ENCODE results near the gene PDE10A. TPM values are rescaled to one million over a fixed set of nuclear protein-coding genes. Genes with fewer than 3 reads are reported as not detected.

PDE10A gene
- total RNA-seq, 1 experiment from 2014 or later: 0.31 TPM

DNA sequence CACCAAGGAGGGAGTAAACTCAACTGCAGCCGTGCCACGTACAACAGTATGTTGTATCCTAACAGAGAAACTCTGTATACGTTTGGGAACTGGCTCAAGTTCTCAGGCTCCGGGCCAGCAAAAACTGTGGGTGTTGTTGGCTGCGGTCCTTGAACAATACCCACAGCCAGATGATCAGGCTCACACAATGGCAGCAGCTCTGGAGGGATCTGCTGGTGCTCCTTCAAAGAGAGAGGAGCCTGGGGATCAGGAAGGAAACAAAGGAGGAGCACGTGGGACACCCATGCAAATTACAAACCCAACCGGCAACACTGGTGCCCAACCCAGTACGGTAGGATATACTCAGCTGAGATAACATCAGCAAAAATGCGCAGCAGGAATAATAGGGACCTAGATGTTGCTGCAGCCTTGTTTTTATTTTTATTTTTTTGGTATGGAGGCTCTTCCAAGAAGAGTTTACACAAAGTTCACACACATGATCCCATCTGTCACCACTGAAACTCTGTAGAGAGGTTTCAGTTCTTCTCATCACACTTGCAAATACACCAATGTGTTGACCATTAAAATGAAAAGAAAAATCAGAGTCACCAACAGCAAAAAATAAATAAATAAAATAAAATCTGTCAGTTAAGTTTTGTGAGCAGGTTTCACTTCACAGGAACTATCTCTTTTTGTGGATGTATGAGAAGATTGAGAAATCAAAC, 41.2 kb upstream of the PDE10A start:
- Mint-ChIP-seq H3K36me3 (ENCODE audit: insufficient read depth in 1 of 3, low read depth in 3 of 3) (no peaks in the 10 kb centered on the region), H3K4me3 (no peak overlapping the region), H3K9me3 (no peaks in the 10 kb centered on the region; a peak in 1 of 5 replicates), H3K4me1 (peaks cover 6% of the 10 kb centered on the region in 2 experiments; a peak in 2 of 4 replicates), H3K27me3 (ENCODE audit: low read depth) (peaks cover 7% of the 10 kb centered on the region; the same call in 1 of the 2 replicates), H3K27ac (no peak overlapping the region)
- Histone ChIP-seq H4K20me1 (ENCODE audit: control insufficient read depth, insufficient read depth, insufficient read length) (no peaks in the 10 kb centered on the region), H2BK5ac (ENCODE audit: insufficient read length, low read length) (no peak overlapping the region), H3K4me1 (ENCODE audit: insufficient read depth, low read length) (no peaks in the 10 kb centered on the region), H3K9ac (ENCODE audit: extremely low read depth, insufficient read length, low read length) (no peak overlapping the region), H3K23me2 (ENCODE audit: insufficient read length, low read depth, low read length, poor library complexity, severe bottlenecking) (no peaks in the 10 kb centered on the region), H3K14ac (ENCODE audit: insufficient read depth, low read length) (no peak overlapping the region), H3K79me1 (ENCODE audit: insufficient read depth, low read depth, low read length, poor library complexity, severe bottlenecking) (no peaks in the 10 kb centered on the region), H2AK5ac (ENCODE audit: insufficient read length, low read length) (no peak overlapping the region), H3T11ph (ENCODE audit: low read length) (no peak overlapping the region), H3K4me2 (ENCODE audit: insufficient read depth, insufficient read length, low read length) (no peak overlapping the region), H2AFZ (ENCODE audit: low read length) (no peak overlapping the region), H3K23ac (ENCODE audit: insufficient read length, low read depth, low read length) (no peak overlapping the region), H3K4ac (ENCODE audit: low read depth, low read length) (no peak overlapping the region), H4K91ac (ENCODE audit: insufficient read length, low read depth, low read length) (no peak overlapping the region), H2BK15ac (ENCODE audit: low read depth, low read length) (no peak overlapping the region), H2BK12ac (ENCODE audit: insufficient read length, low read depth, low read length) (no peak overlapping the region), H2BK20ac (ENCODE audit: low read depth, low read length, poor library complexity, severe bottlenecking) (no peak overlapping the region), H3K18ac (ENCODE audit: insufficient read length, low read depth, low read length) (no peak overlapping the region), H3K56ac (ENCODE audit: insufficient read length, low read depth, low read length) (no peak overlapping the region), H2BK120ac (ENCODE audit: low read depth, low read length, poor library complexity, severe bottlenecking) (no peak overlapping the region), H4K8ac (replicated peaks; ENCODE audit: insufficient read length, low read depth, low read length) (no peak overlapping the region), H3K27ac (ENCODE audit: insufficient read length, low read depth, low read length) (no peak overlapping the region), H3K9me3 (ENCODE audit: control insufficient read depth, low read depth, low read length) (no peaks in the 10 kb centered on the region), H3K27me3 (ENCODE audit: insufficient read depth, low read length) (no peaks in the 10 kb centered on the region), H3K79me2 (ENCODE audit: insufficient read depth, low read length) (no peaks in the 10 kb centered on the region), H4K5ac (ENCODE audit: insufficient read length, low read depth, low read length) (no peak overlapping the region)
- DNase-seq: no peak
- TF ChIP-seq, protein P1, sequence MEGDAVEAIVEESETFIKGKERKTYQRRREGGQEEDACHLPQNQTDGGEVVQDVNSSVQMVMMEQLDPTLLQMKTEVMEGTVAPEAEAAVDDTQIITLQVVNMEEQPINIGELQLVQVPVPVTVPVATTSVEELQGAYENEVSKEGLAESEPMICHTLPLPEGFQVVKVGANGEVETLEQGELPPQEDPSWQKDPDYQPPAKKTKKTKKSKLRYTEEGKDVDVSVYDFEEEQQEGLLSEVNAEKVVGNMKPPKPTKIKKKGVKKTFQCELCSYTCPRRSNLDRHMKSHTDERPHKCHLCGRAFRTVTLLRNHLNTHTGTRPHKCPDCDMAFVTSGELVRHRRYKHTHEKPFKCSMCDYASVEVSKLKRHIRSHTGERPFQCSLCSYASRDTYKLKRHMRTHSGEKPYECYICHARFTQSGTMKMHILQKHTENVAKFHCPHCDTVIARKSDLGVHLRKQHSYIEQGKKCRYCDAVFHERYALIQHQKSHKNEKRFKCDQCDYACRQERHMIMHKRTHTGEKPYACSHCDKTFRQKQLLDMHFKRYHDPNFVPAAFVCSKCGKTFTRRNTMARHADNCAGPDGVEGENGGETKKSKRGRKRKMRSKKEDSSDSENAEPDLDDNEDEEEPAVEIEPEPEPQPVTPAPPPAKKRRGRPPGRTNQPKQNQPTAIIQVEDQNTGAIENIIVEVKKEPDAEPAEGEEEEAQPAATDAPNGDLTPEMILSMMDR (conservative IDR thresholded peaks at IDR 0.05): no peak
- no CpG with 5 or more reads among the region's 9 CpGs for WGBS (ENCODE audit: extremely low coverage, insufficient read length, low lambda C conversion rate)

All from H9 (cell line).